ENCODE results near the gene PRKCB. TPM values are rescaled to one million over a fixed set of nuclear protein-coding genes. Genes with fewer than 3 reads are reported as not detected.

Gene PRKCB
- total RNA-seq, 1 experiment from 2014 or later: 0.89 TPM

DNA sequence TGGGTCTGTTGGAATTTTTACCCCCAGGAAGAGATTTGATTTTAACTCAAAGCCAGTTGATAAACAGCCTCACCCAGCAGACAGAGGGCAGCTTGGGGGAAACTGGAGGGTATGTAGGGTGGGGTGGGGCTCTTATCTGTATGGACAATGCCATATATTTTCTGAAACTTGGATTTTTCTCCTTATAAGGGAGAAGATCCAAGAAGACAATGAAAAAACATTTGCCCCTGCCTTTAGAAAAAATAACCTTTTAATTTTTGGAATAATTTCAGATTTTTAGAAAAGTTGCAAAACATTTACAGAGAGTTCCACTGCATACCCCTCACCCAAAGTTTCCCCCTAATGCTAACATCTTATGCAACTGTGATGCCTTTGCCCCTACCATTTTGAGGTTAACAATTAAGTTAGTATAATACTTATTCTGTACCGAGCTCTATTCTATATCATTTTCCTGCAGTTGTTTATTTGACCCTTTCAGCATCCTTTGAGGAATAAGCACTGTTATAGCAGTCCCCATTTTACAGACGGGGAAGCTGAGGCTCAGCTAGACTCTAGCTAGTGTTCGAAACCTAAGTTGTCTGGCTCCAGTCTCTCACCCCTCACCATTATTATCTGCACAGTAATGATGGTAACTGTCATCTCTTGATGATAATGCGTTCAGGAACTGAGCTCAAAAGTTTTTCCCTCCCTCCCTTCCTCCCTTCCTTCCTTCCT, 66.4 kb downstream of the PRKCB start:
- H3K36me3 ChIP-seq (ENCODE audit: control insufficient read depth in 1 of 2, insufficient read depth in 2 of 2, low read length in 2 of 2): no peaks in the 10 kb centered on the region
- intact Hi-C loops (cut with micrococcal nuclease): no loop called here
- H3K79me2 ChIP-seq (ENCODE audit: insufficient read depth, low read length): no peaks in the 10 kb centered on the region
- H3K9me3 ChIP-seq (ENCODE audit: control insufficient read depth in 1 of 2, insufficient read depth in 1 of 2, low read depth in 1 of 2, low read length in 2 of 2): no peaks in the 10 kb centered on the region
- no peak overlapping the region for H3K4me2 ChIP-seq (ENCODE audit: low read length)
- no peaks in the 10 kb centered on the region for H4K20me1 ChIP-seq (ENCODE audit: insufficient read depth)
- no peak overlapping the region for H3K27ac ChIP-seq (ENCODE audit: low read depth, low read length)
- CTCF ChIA-PET: no interaction called here
- no TSS peak for BruUV-seq (replicated peaks)
- ATAC-seq (no peak), DNase-seq (ENCODE audit: low read depth, low spot score) (no peak)
- H3K4me3 ChIP-seq (replicated peaks in 1 of 2; ENCODE audit: low read depth in 1 of 2, low read length in 2 of 2): no peak overlapping the region
- peaks cover 28% of the 10 kb centered on the region for H3K27me3 ChIP-seq (ENCODE audit: insufficient read depth, low read length)
- POLR2A ChIA-PET: interaction anchor here (0.5 kb wide), 1 partner anchor 631 kb away, joined by 3 read pairs; no protein-coding TSS in a partner anchor
- H2AFZ ChIP-seq (ENCODE audit: low read depth, low read length, poor library complexity, severe bottlenecking): no peak overlapping the region
- no peaks in the 10 kb centered on the region for H3K4me1 ChIP-seq (ENCODE audit: control insufficient read depth in 1 of 2, insufficient read depth in 2 of 2, low read length in 2 of 2)
- TF ChIP-seq JUND (IDR thresholded peaks at IDR 0.05): no peak
- no peak for TF ChIP-seq EZH2phosphoT487 (IDR thresholded peaks at IDR 0.05; ENCODE audit: borderline replicate concordance)
- TF ChIP-seq, protein P1, sequence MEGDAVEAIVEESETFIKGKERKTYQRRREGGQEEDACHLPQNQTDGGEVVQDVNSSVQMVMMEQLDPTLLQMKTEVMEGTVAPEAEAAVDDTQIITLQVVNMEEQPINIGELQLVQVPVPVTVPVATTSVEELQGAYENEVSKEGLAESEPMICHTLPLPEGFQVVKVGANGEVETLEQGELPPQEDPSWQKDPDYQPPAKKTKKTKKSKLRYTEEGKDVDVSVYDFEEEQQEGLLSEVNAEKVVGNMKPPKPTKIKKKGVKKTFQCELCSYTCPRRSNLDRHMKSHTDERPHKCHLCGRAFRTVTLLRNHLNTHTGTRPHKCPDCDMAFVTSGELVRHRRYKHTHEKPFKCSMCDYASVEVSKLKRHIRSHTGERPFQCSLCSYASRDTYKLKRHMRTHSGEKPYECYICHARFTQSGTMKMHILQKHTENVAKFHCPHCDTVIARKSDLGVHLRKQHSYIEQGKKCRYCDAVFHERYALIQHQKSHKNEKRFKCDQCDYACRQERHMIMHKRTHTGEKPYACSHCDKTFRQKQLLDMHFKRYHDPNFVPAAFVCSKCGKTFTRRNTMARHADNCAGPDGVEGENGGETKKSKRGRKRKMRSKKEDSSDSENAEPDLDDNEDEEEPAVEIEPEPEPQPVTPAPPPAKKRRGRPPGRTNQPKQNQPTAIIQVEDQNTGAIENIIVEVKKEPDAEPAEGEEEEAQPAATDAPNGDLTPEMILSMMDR (IDR thresholded peaks at IDR 0.05 in 2 of 3, conservative IDR thresholded peaks at IDR 0.05 in 1 of 3; ENCODE audit: borderline replicate concordance in 1 of 3, insufficient read depth in 1 of 3, low read depth in 2 of 3, low read length in 2 of 3): no peak
- no peak for TF ChIP-seq SIN3A (IDR thresholded peaks at IDR 0.05; ENCODE audit: low read depth)
- TF ChIP-seq YY1 (IDR thresholded peaks at IDR 0.05; ENCODE audit: extremely low read depth, insufficient replicate concordance, low read depth, low read length): no peak
- TF ChIP-seq, protein P2, sequence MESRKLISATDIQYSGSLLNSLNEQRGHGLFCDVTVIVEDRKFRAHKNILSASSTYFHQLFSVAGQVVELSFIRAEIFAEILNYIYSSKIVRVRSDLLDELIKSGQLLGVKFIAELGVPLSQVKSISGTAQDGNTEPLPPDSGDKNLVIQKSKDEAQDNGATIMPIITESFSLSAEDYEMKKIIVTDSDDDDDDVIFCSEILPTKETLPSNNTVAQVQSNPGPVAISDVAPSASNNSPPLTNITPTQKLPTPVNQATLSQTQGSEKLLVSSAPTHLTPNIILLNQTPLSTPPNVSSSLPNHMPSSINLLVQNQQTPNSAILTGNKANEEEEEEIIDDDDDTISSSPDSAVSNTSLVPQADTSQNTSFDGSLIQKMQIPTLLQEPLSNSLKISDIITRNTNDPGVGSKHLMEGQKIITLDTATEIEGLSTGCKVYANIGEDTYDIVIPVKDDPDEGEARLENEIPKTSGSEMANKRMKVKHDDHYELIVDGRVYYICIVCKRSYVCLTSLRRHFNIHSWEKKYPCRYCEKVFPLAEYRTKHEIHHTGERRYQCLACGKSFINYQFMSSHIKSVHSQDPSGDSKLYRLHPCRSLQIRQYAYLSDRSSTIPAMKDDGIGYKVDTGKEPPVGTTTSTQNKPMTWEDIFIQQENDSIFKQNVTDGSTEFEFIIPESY (IDR thresholded peaks at IDR 0.05; ENCODE audit: extremely low read depth, insufficient replicate concordance, low read length): no peak
- no peak for TF ChIP-seq ZFX (IDR thresholded peaks at IDR 0.05)
- no peak for TF ChIP-seq SRF (IDR thresholded peaks at IDR 0.05; ENCODE audit: low read depth)
- TF ChIP-seq FOSL1 (IDR thresholded peaks at IDR 0.05; ENCODE audit: low read depth): no peak
- TF ChIP-seq CBX3 (IDR thresholded peaks at IDR 0.05; ENCODE audit: low read depth): no peak
- TF ChIP-seq, protein P3, sequence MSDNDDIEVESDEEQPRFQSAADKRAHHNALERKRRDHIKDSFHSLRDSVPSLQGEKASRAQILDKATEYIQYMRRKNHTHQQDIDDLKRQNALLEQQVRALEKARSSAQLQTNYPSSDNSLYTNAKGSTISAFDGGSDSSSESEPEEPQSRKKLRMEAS (IDR thresholded peaks at IDR 0.05): no peak
- TF ChIP-seq EGR1 (IDR thresholded peaks at IDR 0.05; ENCODE audit: low read depth): no peak
- no peak for TF ChIP-seq ELF1 (IDR thresholded peaks at IDR 0.05; ENCODE audit: borderline replicate concordance, low read depth)
- no peak for TF ChIP-seq TCF7L2 (IDR thresholded peaks at IDR 0.05; ENCODE audit: borderline replicate concordance, extremely low read depth, insufficient read depth, insufficient read length)
- TF ChIP-seq EZH2 (IDR thresholded peaks at IDR 0.05): no peak
- no peak for TF ChIP-seq RAD21 (IDR thresholded peaks at IDR 0.05; ENCODE audit: low read depth)
- TF ChIP-seq, protein P4, sequence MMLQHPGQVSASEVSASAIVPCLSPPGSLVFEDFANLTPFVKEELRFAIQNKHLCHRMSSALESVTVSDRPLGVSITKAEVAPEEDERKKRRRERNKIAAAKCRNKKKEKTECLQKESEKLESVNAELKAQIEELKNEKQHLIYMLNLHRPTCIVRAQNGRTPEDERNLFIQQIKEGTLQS (IDR thresholded peaks at IDR 0.05): no peak
- no peak for TF ChIP-seq ZNF274 (IDR thresholded peaks at IDR 0.05; ENCODE audit: low read depth, low read length)
- TF ChIP-seq POLR2AphosphoS5 (IDR thresholded peaks at IDR 0.05; ENCODE audit: low read depth, low read length): no peak
- H3K9me2 ChIP-seq (ENCODE audit: insufficient read depth): no peaks in the 10 kb centered on the region
- H3K9ac ChIP-seq (ENCODE audit: low read length): no peak overlapping the region
- RAD21 ChIA-PET (ENCODE audit: low non-redundant PET in 1 of 2, low total read pairs in 2 of 2, uncharacterized antibody in 2 of 2, unreplicated experiment in 2 of 2): no interaction called here

All from HCT116 (cell line).